GM23338 (cell line): ENCODE results near the gene HAGH. TPM values are rescaled to one million over a fixed set of nuclear protein-coding genes. Genes with fewer than 3 reads are reported as not detected.

Source experiments
- ATAC-seq: fragments of 200-7000 bp; cut with Tn5 transposase; 3 replicates; pipeline ENCODE4 v1.9.1; 2020
- DNase-seq: peaks from one replicate; pipeline ENCODE4 v3.0.0-alpha.2; 2015; ENCODE audit warnings: low spot score
- H2AFZ ChIP-seq: fragments of 200-600 bp; sonication (generic); 2 replicates; pipeline ENCODE4 v1.8.0; 2016; ENCODE audit warnings: antibody characterized with exemption, mild to moderate bottlenecking, moderate library complexity
- H3F3A ChIP-seq: fragments of 200-600 bp; sonication (generic); replicated peaks from 2 replicates; pipeline ENCODE4 v1.8.0; 2017; ENCODE audit warnings: antibody characterized with exemption, mixed run types, low read depth
- H3K27ac ChIP-seq: fragments of 200-600 bp; sonication (generic); 2 replicates; pipeline ENCODE4 v1.6.1; 2016; ENCODE audit warnings: low read depth
- H3K27me3 ChIP-seq: fragments of 200-600 bp; sonication (generic); 2 replicates; pipeline ENCODE4 v1.8.0; 2016; ENCODE audit warnings: mild to moderate bottlenecking, mixed run types, moderate library complexity; ENCODE audit not compliant: insufficient read depth
- H3K36me3 ChIP-seq: fragments of 200-600 bp; sonication (generic); 2 replicates; pipeline ENCODE4 v1.8.0; 2016; ENCODE audit warnings: mild to moderate bottlenecking; ENCODE audit not compliant: insufficient read depth
- H3K4me1 ChIP-seq: fragments of 200-600 bp; sonication (generic); 2 replicates; pipeline ENCODE4 v1.8.0; 2016; ENCODE audit warnings: mild to moderate bottlenecking, moderate library complexity; ENCODE audit not compliant: insufficient read depth
- H3K4me2 ChIP-seq: fragments of 200-600 bp; sonication (generic); 2 replicates; pipeline ENCODE4 v1.7.1; 2017; ENCODE audit warnings: mixed run types
- H3K4me3 ChIP-seq: fragments of 200-600 bp; sonication (generic); 2 replicates; pipeline ENCODE4 v1.6.1; 2016; ENCODE audit warnings: mixed run types
- H3K79me2 ChIP-seq: fragments of 200-600 bp; sonication (generic); replicated peaks from 2 replicates; pipeline ENCODE4 v1.8.0; 2017; ENCODE audit warnings: mild to moderate bottlenecking; ENCODE audit not compliant: insufficient read depth
- H3K9me2 ChIP-seq: fragments of 200-600 bp; sonication (generic); 2 replicates; pipeline ENCODE4 v1.8.0; 2017; ENCODE audit not compliant: insufficient read depth
- H4K20me1 ChIP-seq: fragments of 200-600 bp; sonication (generic); replicated peaks from 2 replicates; pipeline ENCODE4 v1.8.0; 2017; ENCODE audit warnings: mild to moderate bottlenecking; ENCODE audit not compliant: insufficient read depth
- H3K27ac Mint-ChIP-seq: 2 replicates; pipeline ENCODE4 v1.8.0; 2020; ENCODE audit warnings: inconsistent platforms, mild to moderate bottlenecking, moderate library complexity, mixed read lengths
- H3K27me3 Mint-ChIP-seq: 3 replicates; pipeline ENCODE4 v1.8.0; 2022; ENCODE audit warnings: low read depth, mild to moderate bottlenecking, moderate library complexity, mixed read lengths, inconsistent platforms; ENCODE audit not compliant: insufficient read depth, poor library complexity
- H3K36me3 Mint-ChIP-seq: 3 replicates; pipeline ENCODE4 v1.8.0; 2021; ENCODE audit warnings: low read depth, mild to moderate bottlenecking, inconsistent platforms, moderate library complexity, mixed read lengths
- H3K4me1 Mint-ChIP-seq: 3 replicates; pipeline ENCODE4 v1.8.0; 2020; ENCODE audit warnings: mild to moderate bottlenecking, inconsistent platforms, mixed read lengths
- H3K4me3 Mint-ChIP-seq: 3 replicates; pipeline ENCODE4 v1.8.0; 2021; ENCODE audit warnings: moderate library complexity, mild to moderate bottlenecking, inconsistent platforms, mixed read lengths
- H3K9me3 Mint-ChIP-seq: 3 replicates; pipeline ENCODE4 v1.8.0; 2020; ENCODE audit warnings: moderate library complexity, mild to moderate bottlenecking, inconsistent platforms, mixed read lengths
- CREB1 ChIP-seq: fragments of 250-450 bp; sonication (Bioruptor Pico); IDR thresholded peaks from 2 replicates; pipeline ENCODE4 v1.5.0; 2020; ENCODE audit warnings: low read depth, mild to moderate bottlenecking, moderate library complexity
- ETS1 ChIP-seq: IDR thresholded peaks from 2 replicates; pipeline ENCODE4 v1.6.1; 2016; ENCODE audit warnings: antibody characterized with exemption
- EZH2 ChIP-seq: fragments of 200-600 bp; sonication (generic); IDR thresholded peaks from one replicate; pipeline ENCODE4 v1.8.0; 2017; ENCODE audit warnings: antibody characterized with exemption, mild to moderate bottlenecking, low read depth; ENCODE audit not compliant: unreplicated experiment
- NANOG ChIP-seq: IDR thresholded peaks from 2 replicates; pipeline ENCODE4 v1.6.1; 2016; ENCODE audit warnings: antibody characterized with exemption, borderline replicate concordance
- POLR2AphosphoS5 ChIP-seq: IDR thresholded peaks from 2 replicates; pipeline ENCODE4 v1.6.1; 2016; ENCODE audit warnings: antibody characterized with exemption, low read depth
- ZNF114 ChIP-seq: fragments of 250-450 bp; sonication (Bioruptor Pico); IDR thresholded peaks from 2 replicates; pipeline ENCODE4 v1.5.0; 2020; ENCODE audit warnings: mild to moderate bottlenecking, moderate library complexity
- ZNF462 ChIP-seq: fragments of 250-450 bp; sonication (Bioruptor Pico); IDR thresholded peaks from 2 replicates; pipeline ENCODE4 v1.5.0; 2020; ENCODE audit warnings: mild to moderate bottlenecking, moderate library complexity
- polyA plus RNA-seq: library from polyadenylated mRNA; unstranded; fragments of >200 nt; fragmentation: Nextera tagmentation; extraction: Ambion mirVana; gene quantifications from 2 replicates; pipeline ENCODE4 v1.2.1, GENCODE V29; 2016
- total RNA-seq: library from RNA; depleted of rRNA; stranded (reverse); fragments of >200 nt; shearing (Covaris generic); gene quantifications from 2 replicates; pipeline ENCODE4 v1.2.3, GENCODE V29; 2014

HAGH gene
- total and polyA plus RNA-seq, 2 experiments from 2014 or later = 24.7 to 28.9 TPM

GRCh38 chr16:1785846-1786170 lies 40.8 kb downstream of the HAGH start (continued):
- no peak for TF ChIP-seq ETS1

- Mint-ChIP-seq H3K27me3 (peaks cover 30% of the 10 kb centered on the region), H3K9me3 (peaks cover 10% of the 10 kb centered on the region; the same call in 2 of the 3 replicates), H3K4me3 (peak overlapping the region; percentile 49; the same call in 2 of the 3 replicates), H3K27ac (no peak overlapping the region), H3K36me3 (peaks cover 16% of the 10 kb centered on the region), H3K4me1 (peaks cover 5% of the 10 kb centered on the region)
- no peak overlapping the region for H2AFZ ChIP-seq
- H3K79me2 ChIP-seq = peaks cover 35% of the 10 kb centered on the region
- 0 out of 2 replicates have a peak, but pooled peaks cover 3% of the 10 kb centered on the region for H3F3A ChIP-seq
- peaks cover 4% of the 10 kb centered on the region; the same call in 1 of the 2 replicates for H3K4me1 ChIP-seq
- H3K27me3 ChIP-seq = no peaks in the 10 kb centered on the region
- peaks cover 22% of the 10 kb centered on the region for H4K20me1 ChIP-seq
- no peaks in the 10 kb centered on the region for H3K36me3 ChIP-seq
- H3K27ac ChIP-seq = no peak overlapping the region
- H3K4me3 ChIP-seq = no peak overlapping the region
- no peak overlapping the region for H3K4me2 ChIP-seq
- DNase-seq (no peak), ATAC-seq (no peak)
- H3K9me2 ChIP-seq = no peaks in the 10 kb centered on the region
- TF ChIP-seq NANOG = no peak
Observed at GRCh38 chr16:1784977-1785845, 41.4 kb downstream of the HAGH start.

GRCh38 chr16:1782408-1783264 lies 44.0 kb downstream of the HAGH start, which contains the start of the genes NUBP2 and SPSB3:
Gene NUBP2, plus strand, starts transcription at chr16:1782960. Its CDS starts 61 bp downstream, at chr16:1783021.
Gene SPSB3, minus strand, starts transcription at chr16:1782571. Its CDS starts 1,088 bp downstream, at chr16:1781483.
- H3K4me3 ChIP-seq = peak within 1 kb of the TSS; percentile 98
- 0 out of 2 replicates have a peak within 1 kb of the TSS, but pooled peaks have one; percentile 69 for H2AFZ ChIP-seq
- peak; percentile 100 for DNase-seq
- no peaks in the 10 kb centered on the region for H3K27me3 ChIP-seq
- peaks cover 35% of the 10 kb centered on the region for H3K79me2 ChIP-seq
- no peaks in the 10 kb centered on the region for H3K9me2 ChIP-seq
- H3K4me2 ChIP-seq = peak within 1 kb of the TSS; percentile 95
- H3K27ac Mint-ChIP-seq = peak within 1 kb of the TSS; percentile 92
- TF ChIP-seq EZH2 = no peak
- TF ChIP-seq CREB1 (CRISPR knock-in tag) = peak; percentile 95
- TF ChIP-seq ZNF462 = no peak
- TF ChIP-seq ZNF114 (CRISPR knock-in tag) = no peak
- TF ChIP-seq POLR2AphosphoS5 = peak; percentile 43
- peak; percentile 57; the same call in 1 of the 2 replicates for TF ChIP-seq ETS1
- H3K4me3 Mint-ChIP-seq = peak within 1 kb of the TSS; percentile 90
- peaks cover 11% of the 10 kb centered on the region; the same call in 2 of the 3 replicates for H3K36me3 Mint-ChIP-seq
- peak; percentile 85 for ATAC-seq
- H3K4me1 ChIP-seq = peaks cover 4% of the 10 kb centered on the region; the same call in 1 of the 2 replicates
- H3F3A ChIP-seq = 0 out of 2 replicates have a peak, but pooled peaks cover 3% of the 10 kb centered on the region
- H4K20me1 ChIP-seq = peaks cover 27% of the 10 kb centered on the region
- peaks cover 35% of the 10 kb centered on the region for H3K27me3 Mint-ChIP-seq
- H3K27ac ChIP-seq = 0 out of 2 replicates have a peak within 1 kb of the TSS, but pooled peaks have one; percentile 19
- H3K9me3 Mint-ChIP-seq = peaks cover 7% of the 10 kb centered on the region; the same call in 1 of the 3 replicates
- no peaks in the 10 kb centered on the region for H3K36me3 ChIP-seq
- H3K4me1 Mint-ChIP-seq = peaks cover 5% of the 10 kb centered on the region
